ENCODE results near the gene UBE2D2.

DNA sequence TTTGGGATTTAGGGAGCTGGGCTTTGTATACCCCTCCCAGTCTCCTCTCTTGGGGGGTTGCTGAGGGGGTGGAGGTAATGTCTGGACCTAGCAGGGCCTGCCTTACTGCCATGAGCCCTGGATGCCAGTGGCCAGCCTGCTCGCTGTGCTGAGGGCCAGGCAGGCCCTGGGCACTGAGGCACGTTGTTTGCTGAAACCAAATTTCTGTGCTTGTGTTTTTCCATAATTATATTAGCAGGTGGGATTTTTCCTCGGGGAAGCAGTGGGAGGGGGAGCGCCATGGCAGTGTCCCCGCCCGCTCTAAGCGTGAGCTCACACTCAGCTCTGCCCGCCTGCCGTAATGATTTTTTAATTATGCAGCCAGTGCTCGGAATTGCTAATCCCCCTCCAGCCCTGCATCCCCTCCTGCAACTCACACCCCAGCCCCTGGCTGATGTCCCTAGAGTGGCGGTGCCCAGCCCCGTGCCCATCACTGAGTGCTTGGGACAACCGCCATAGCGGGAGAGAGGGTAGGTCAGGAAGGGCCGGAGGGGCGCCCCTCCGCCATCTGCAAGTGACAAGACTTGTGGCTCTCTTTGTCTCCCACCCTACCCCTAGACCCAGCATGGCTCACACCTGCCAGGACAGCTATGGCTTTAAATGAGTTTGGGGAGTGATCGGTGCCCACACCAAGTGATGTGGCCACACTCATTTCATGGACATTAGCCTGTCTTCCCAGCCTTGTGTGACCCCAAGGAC lies 108.0 kb downstream of the UBE2D2 start:
- TF ChIP-seq EZH2 (IDR thresholded peaks at IDR 0.05; ENCODE audit: insufficient read depth, poor library complexity, severe bottlenecking) (no peak), EZH2phosphoT487 (IDR thresholded peaks at IDR 0.05; ENCODE audit: insufficient read depth, low read depth) (no peak)

Data from GM23248 (cell line).